Thyroid gland (tissue), 4 donors: Measurements from ENCODE around the gene DAB2IP.

Source experiments
- CTCF ChIP-seq, 6 experiments: fragments of 200-600 bp in 3 of 6; fragments of 450-650 bp in 3 of 6; sonication (generic) in 3 of 6; IDR thresholded peaks; one replicate each; pipeline ENCODE4 v1.5.1; 2016 to 2019; ENCODE audit warnings: antibody characterized with exemption in 6 of 6, mild to moderate bottlenecking in 2 of 6, inconsistent platforms in 1 of 6, moderate library complexity in 1 of 6
- POLR2A ChIP-seq, 2 donors: fragments of 450-650 bp; IDR thresholded peaks; one replicate each; pipeline ENCODE4 v1.6.1; 2017; ENCODE audit warnings: antibody characterized with exemption in 2 of 2, mild to moderate bottlenecking in 2 of 2, moderate library complexity in 1 of 2

- TF ChIP-seq CTCF (IDR thresholded peaks at IDR 0.05) (no peak), POLR2A (IDR thresholded peaks at IDR 0.05) (no peak)
Measured at GRCh38 chr9:121727295-121728020, 76.0 kb downstream of the DAB2IP start.
